HCT116 (cell line): ENCODE results near the gene RNF215. TPM values are rescaled to one million over a fixed set of nuclear protein-coding genes. Genes with fewer than 3 reads are reported as not detected.

Source experiments
- ATAC-seq: fragments of 200-7000 bp; cut with Tn5 transposase; 2 replicates; pipeline ENCODE4 v1.9.1; 2020; ENCODE audit warnings: mild to moderate bottlenecking, moderate library complexity
- BruUV-seq: library from RNA; stranded (reverse); fragments of 400-500 nt; replicated peaks from 2 replicates; lab custom pipeline; 2021; lab: Mats Ljungman, UMichigan
- CTCF ChIA-PET: fragments of 300-600 bp; sonication (Branson Sonifier 250); formaldehyde crosslinking; loops from one replicate; lab custom pipeline; 2021; ENCODE audit warnings: antibody characterized with exemption; lab: Charles Lee
- POLR2A ChIA-PET: fragments of 300-600, 350-600 bp; sonication (Branson Sonifier 250); formaldehyde crosslinking; loops from one replicate; lab custom pipeline; 2021; ENCODE audit warnings: antibody characterized with exemption; lab: Charles Lee
- RAD21 ChIA-PET, 2 experiments: fragments of 300-600 bp; sonication (Branson Sonifier 250); formaldehyde crosslinking; loops; one replicate each; lab custom pipeline; 2023; ENCODE audit warnings: low total read pairs in 2 of 2; ENCODE audit not compliant: uncharacterized antibody in 2 of 2, unreplicated experiment in 2 of 2, low non-redundant PET in 1 of 2; lab: Charles Lee
- DNase-seq: peaks from one replicate; pipeline ENCODE4 v3.0.0-alpha.2; 2010; ENCODE audit warnings: low read depth, low spot score
- H2AFZ ChIP-seq: fragments of 200-600 bp; shearing (Covaris generic), sonication (generic); 2 replicates; pipeline ENCODE4 v1.6.1; 2017; ENCODE audit warnings: low read depth, mixed run types, mixed read lengths, antibody characterized with exemption, low read length; ENCODE audit not compliant: poor library complexity, severe bottlenecking
- H3K27ac ChIP-seq: 2 replicates; pipeline ENCODE4 v1.5.1; 2012; ENCODE audit warnings: low read depth, low read length
- H3K27me3 ChIP-seq: fragments of 200-600 bp; sonication (generic); 2 replicates; pipeline ENCODE4 v1.6.1; 2016; ENCODE audit warnings: mixed run types, low read length, mixed read lengths; ENCODE audit not compliant: insufficient read depth
- H3K36me3 ChIP-seq, 2 experiments: fragments of 200-500 bp in 1 of 2; fragments of 200-600 bp in 1 of 2; sonication (Bioruptor generic) in 1 of 2; sonication (generic) in 1 of 2; 2 replicates each; pipeline versions ENCODE4 v1.5.1 to v1.6.1; 2014 to 2016; ENCODE audit warnings: low read length in 2 of 2, inconsistent platforms in 1 of 2, mixed read lengths in 1 of 2, mixed run types in 1 of 2; ENCODE audit not compliant: insufficient read depth in 2 of 2, control insufficient read depth in 1 of 2
- H3K4me1 ChIP-seq, 2 experiments: fragments of 200-600 bp in 1 of 2; sonication (generic) in 1 of 2; 2 replicates each; pipeline versions ENCODE4 v1.5.1 to v1.6.1; 2012 to 2017; ENCODE audit warnings: low read length in 2 of 2, inconsistent platforms in 1 of 2, mild to moderate bottlenecking in 1 of 2, mixed read lengths in 1 of 2, mixed run types in 1 of 2, moderate library complexity in 1 of 2; ENCODE audit not compliant: insufficient read depth in 2 of 2, control insufficient read depth in 1 of 2
- H3K4me2 ChIP-seq: fragments of 200-600 bp; sonication (generic); 2 replicates; pipeline ENCODE4 v1.6.1; 2017; ENCODE audit warnings: mixed run types, low read length, mixed read lengths
- H3K4me3 ChIP-seq, 2 experiments: fragments of 200-600 bp in 1 of 2; sonication (generic) in 1 of 2; replicated peaks in 1 of 2; 2 replicates each; pipeline ENCODE4 v1.5.1; 2011 to 2016; ENCODE audit warnings: low read length in 2 of 2, control low read depth in 1 of 2, low read depth in 1 of 2, mild to moderate bottlenecking in 1 of 2, mixed read lengths in 1 of 2, mixed run types in 1 of 2
- H3K79me2 ChIP-seq: fragments of 200-600 bp; sonication (generic); 2 replicates; pipeline ENCODE4 v1.6.1; 2017; ENCODE audit warnings: mild to moderate bottlenecking, mixed run types, low read length, moderate library complexity, mixed read lengths; ENCODE audit not compliant: insufficient read depth
- H3K9ac ChIP-seq: fragments of 200-600 bp; sonication (generic); 2 replicates; pipeline ENCODE4 v1.6.1; 2016; ENCODE audit warnings: low read length, mixed read lengths
- H3K9me2 ChIP-seq: fragments of 200-600 bp; sonication (generic), shearing (Covaris generic); 2 replicates; pipeline ENCODE4 v1.6.1; 2017; ENCODE audit warnings: mixed run types, mild to moderate bottlenecking, moderate library complexity; ENCODE audit not compliant: insufficient read depth
- H3K9me3 ChIP-seq, 2 experiments: fragments of 200-500 bp in 1 of 2; fragments of 200-600 bp in 1 of 2; sonication (Bioruptor generic) in 1 of 2; sonication (generic) in 1 of 2; 2 replicates each; pipeline ENCODE4 v1.6.1; 2014 to 2017; ENCODE audit warnings: low read length in 2 of 2, mixed read lengths in 2 of 2, inconsistent platforms in 1 of 2, low read depth in 1 of 2, mild to moderate bottlenecking in 1 of 2, mixed run types in 1 of 2, moderate library complexity in 1 of 2; ENCODE audit not compliant: control insufficient read depth in 1 of 2, insufficient read depth in 1 of 2
- H4K20me1 ChIP-seq: fragments of 200-600 bp; sonication (generic), shearing (Covaris generic); 2 replicates; pipeline ENCODE4 v1.6.1; 2017; ENCODE audit warnings: mixed run types, mild to moderate bottlenecking, moderate library complexity; ENCODE audit not compliant: insufficient read depth
- ATF3 ChIP-seq: IDR thresholded peaks from 2 replicates; pipeline ENCODE4 v1.6.1; 2012
- EGR1 ChIP-seq: IDR thresholded peaks from 2 replicates; pipeline ENCODE4 v1.6.1; 2012; ENCODE audit warnings: low read depth
- EZH2 ChIP-seq: fragments of 200-600 bp; sonication (generic); IDR thresholded peaks from 2 replicates; pipeline ENCODE4 v1.6.1; 2017; ENCODE audit warnings: antibody characterized with exemption, mixed run types
- EZH2phosphoT487 ChIP-seq: fragments of 200-600 bp; IDR thresholded peaks from 2 replicates; pipeline ENCODE4 v1.6.1; 2018; ENCODE audit warnings: antibody characterized with exemption, borderline replicate concordance
- RAD21 ChIP-seq: IDR thresholded peaks from 2 replicates; pipeline ENCODE4 v1.6.1; 2012; ENCODE audit warnings: low read depth, mild to moderate bottlenecking
- REST ChIP-seq: IDR thresholded peaks from 2 replicates; pipeline ENCODE4 v1.6.1; 2012; ENCODE audit warnings: low read depth
- SP1 ChIP-seq: IDR thresholded peaks from 2 replicates; pipeline ENCODE4 v1.6.1; 2012; ENCODE audit warnings: low read depth
- SRF ChIP-seq: IDR thresholded peaks from 2 replicates; pipeline ENCODE4 v1.6.1; 2012; ENCODE audit warnings: low read depth
- intact Hi-C: fragments of 100-400 bp; cut with micrococcal nuclease; formaldehyde crosslinking; loops from 2 replicates; pipeline ENCODE4 v1.10.0; 2022
- total RNA-seq: library from RNA; stranded (reverse); gene quantifications from one replicate; pipeline ENCODE4 v1.2.1, GENCODE V29; 2021; ENCODE audit not compliant: unreplicated experiment

RNF215 gene
- total RNA-seq, 1 experiment from 2014 or later: 20.2 TPM

- intact Hi-C loops: no loop called here
- no peak overlapping the region for H3K4me3 ChIP-seq
- POLR2A ChIA-PET: no interaction called here
- RAD21 ChIA-PET: no interaction called here
- no peak overlapping the region for H3K9ac ChIP-seq
- no TSS peak for BruUV-seq
- no peak for DNase-seq
- CTCF ChIA-PET: no interaction called here
- H3K79me2 ChIP-seq: no peaks in the 10 kb centered on the region
- H3K27me3 ChIP-seq: no peaks in the 10 kb centered on the region
- H3K4me1 ChIP-seq: no peaks in the 10 kb centered on the region
- no peaks in the 10 kb centered on the region for H3K9me3 ChIP-seq
- no peaks in the 10 kb centered on the region for H4K20me1 ChIP-seq
- H3K27ac ChIP-seq: no peak overlapping the region
- no peak for ATAC-seq
- no peak overlapping the region for H2AFZ ChIP-seq
- TF ChIP-seq RAD21: no peak
- TF ChIP-seq SP1: no peak
- no peak for TF ChIP-seq ATF3
- TF ChIP-seq REST: no peak
- no peak for TF ChIP-seq EGR1
- H3K36me3 ChIP-seq: no peaks in the 10 kb centered on the region
- H3K4me2 ChIP-seq: no peak overlapping the region
- H3K9me2 ChIP-seq: no peaks in the 10 kb centered on the region
Measured at GRCh38 chr22:30368420-30368819, 18.8 kb downstream of the RNF215 start.

GRCh38 chr22:30365891-30366290 lies 21.3 kb downstream of the RNF215 start:
- Histone ChIP-seq H3K79me2 (no peaks in the 10 kb centered on the region), H3K4me1 (no peaks in the 10 kb centered on the region; a peak in 1 of 4 replicates), H2AFZ (no peak overlapping the region), H3K27me3 (no peaks in the 10 kb centered on the region), H3K4me2 (no peak overlapping the region), H3K9me2 (no peaks in the 10 kb centered on the region), H3K27ac (no peak overlapping the region), H3K9me3 (no peaks in the 10 kb centered on the region), H3K4me3 (no peak overlapping the region), H4K20me1 (no peaks in the 10 kb centered on the region), H3K36me3 (no peaks in the 10 kb centered on the region), H3K9ac (no peak overlapping the region)
- ChIA-PET POLR2A (no interaction called here), CTCF (no interaction called here), RAD21 (no interaction called here)
- DNase-seq: no peak
- TF ChIP-seq EZH2: no peak
- TF ChIP-seq EZH2phosphoT487: no peak
- no peak for TF ChIP-seq SRF
- no peak for TF ChIP-seq RAD21
- no peak for TF ChIP-seq EGR1
- intact Hi-C loops: no loop called here
- no peak for ATAC-seq
- no TSS peak for BruUV-seq
